Right forelimb (tissue), 1 donor: ENCODE results near the gene SPN.
"Not testable (repeated sequence)": the region's sequence is repeated elsewhere in the genome, so short reads cannot be mapped to it uniquely, and the experiment has no call there.

Experiments used
- DNase-seq: peaks from one replicate; pipeline ENCODE4 v3.0.0-alpha.2; 2018

The SPN gene

GRCh38 chr16:29646947-29647346, 16.1 kb upstream of the SPN start:
- no peak for DNase-seq

GRCh38 chr16:29649588-29650494, 13.2 kb upstream of the SPN start:
- no peak for DNase-seq

GRCh38 chr16:29650771-29651170, 12.3 kb upstream of the SPN start:
- DNase-seq: no peak

- no peak for DNase-seq
These were observed 11.2 kb upstream of the SPN start for GRCh38 chr16:29651774-29652349.

GRCh38 chr16:29653471-29653870, 9.6 kb upstream of the SPN start:
- DNase-seq: no peak

- DNase-seq: not testable (repeated sequence)
These were observed 9.2 kb upstream of the SPN start for GRCh38 chr16:29653890-29654289.

GRCh38 chr16:29656688-29657523, 6.1 kb upstream of the SPN start:
- no peak for DNase-seq

GRCh38 chr16:29658705-29659104, 4.3 kb upstream of the SPN start:
- DNase-seq: no peak

- no peak for DNase-seq
These were observed 883 bp upstream of the SPN start for GRCh38 chr16:29662000-29662728.

- no peak for DNase-seq
These were observed 375 bp upstream of the SPN start for GRCh38 chr16:29662729-29663015.

GRCh38 chr16:29663807-29664090, 702 bp downstream of the SPN start:
- DNase-seq: no peak

GRCh38 chr16:29664091-29664921, 1.3 kb downstream of the SPN start:
- DNase-seq: no peak

GRCh38 chr16:29665294-29666077, 2.4 kb downstream of the SPN start:
- no peak for DNase-seq

GRCh38 chr16:29667322-29667610, 4.2 kb downstream of the SPN start:
- DNase-seq: not testable (repeated sequence)

GRCh38 chr16:29667755-29668154, 4.7 kb downstream of the SPN start:
- no peak for DNase-seq

- DNase-seq: no peak
These were observed 5.2 kb downstream of the SPN start for GRCh38 chr16:29668267-29668666.

- no peak for DNase-seq
These were observed 10.5 kb downstream of the SPN start for GRCh38 chr16:29673501-29673900.

GRCh38 chr16:29674188-29674587, 11.1 kb downstream of the SPN start:
- peak; percentile 68 for DNase-seq

GRCh38 chr16:29675811-29676643, 13.0 kb downstream of the SPN start:
- DNase-seq: no peak

GRCh38 chr16:29676989-29677785, 14.1 kb downstream of the SPN start:
- DNase-seq: no peak
